ENCODE results near the gene SLC44A3. TPM values are rescaled to one million over a fixed set of nuclear protein-coding genes. Genes with fewer than 3 reads are reported as not detected.

SLC44A3 gene
- polyA plus RNA-seq, 1 of the 3 experiments (the other 2 are of a cell fraction): 2.6 TPM

DNA sequence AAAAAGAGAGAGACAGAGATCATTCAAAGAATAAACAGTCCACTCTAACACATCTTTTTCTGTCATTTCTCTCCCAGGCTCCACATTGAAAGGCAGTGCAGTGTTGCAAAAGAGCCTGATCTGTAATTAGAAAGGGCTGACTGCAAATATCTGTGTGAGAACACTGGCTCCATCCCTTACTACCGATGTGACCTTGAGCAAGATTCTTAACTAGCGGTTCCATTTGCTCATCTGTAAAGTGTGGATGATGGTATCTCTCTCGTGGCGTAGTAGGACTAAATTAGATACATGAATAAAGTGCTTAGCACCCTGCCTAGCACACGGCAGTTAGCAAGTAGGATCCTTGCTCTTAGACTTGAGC is 26.9 kb upstream of the SLC44A3 start:
- Histone ChIP-seq H3K36me3 (replicated peaks in 1 of 2; ENCODE audit: control insufficient read depth in 1 of 2, insufficient read depth in 2 of 2, low read length in 1 of 2) (no peaks in the 10 kb centered on the region), H3K27ac (ENCODE audit: low read depth in 2 of 2, low read length in 1 of 2) (peak overlapping the region; percentile 60 to 63), H3K9me3 (no peaks in the 10 kb centered on the region), H4K20me1 (ENCODE audit: insufficient read depth) (no peaks in the 10 kb centered on the region), H3F3A (replicated peaks; ENCODE audit: insufficient read depth) (peaks cover 15% of the 10 kb centered on the region), H3K4me1 (ENCODE audit: control insufficient read depth in 1 of 2, insufficient read depth in 2 of 2, low read depth in 1 of 2, low read length in 1 of 2) (peaks cover 0 to 4% of the 10 kb centered on the region in 2 experiments; a peak in 3 of 4 replicates), H2AFZ (ENCODE audit: low read depth) (no peak overlapping the region), H3K9me2 (no peaks in the 10 kb centered on the region), H3K27me3 (ENCODE audit: insufficient read depth) (no peaks in the 10 kb centered on the region), H3K4me2 (peak overlapping the region; percentile 24; the same call in 1 of the 2 replicates), H3K79me2 (ENCODE audit: insufficient read depth) (no peaks in the 10 kb centered on the region), H3K9ac (no peak overlapping the region), H3K4me3 (ENCODE audit: low read depth in 2 of 2, low read length in 1 of 2) (no peak overlapping the region)
- CTCF ChIA-PET: no interaction called here
- TF ChIP-seq EP300 (IDR thresholded peaks at IDR 0.05; ENCODE audit: borderline replicate concordance in 1 of 2, low read depth in 1 of 2, low read length in 1 of 2) (no peak), MEF2A (IDR thresholded peaks at IDR 0.05; ENCODE audit: borderline replicate concordance, low read depth) (no peak), RFX5 (IDR thresholded peaks at IDR 0.05; ENCODE audit: low read length) (no peak), EZH2phosphoT487 (IDR thresholded peaks at IDR 0.05; ENCODE audit: borderline replicate concordance, low read depth) (no peak), FOXJ3 (CRISPR knock-in tag; IDR thresholded peaks at IDR 0.05) (no peak), SIN3A (IDR thresholded peaks at IDR 0.05; ENCODE audit: borderline replicate concordance, low read depth, low read length) (no peak), CHD2 (IDR thresholded peaks at IDR 0.05; ENCODE audit: low read length, partially characterized antibody) (no peak), MXI1 (IDR thresholded peaks at IDR 0.05; ENCODE audit: low read depth, low read length) (no peak), TCF12 (IDR thresholded peaks at IDR 0.05) (no peak)
- TF ChIP-seq, protein P1, sequence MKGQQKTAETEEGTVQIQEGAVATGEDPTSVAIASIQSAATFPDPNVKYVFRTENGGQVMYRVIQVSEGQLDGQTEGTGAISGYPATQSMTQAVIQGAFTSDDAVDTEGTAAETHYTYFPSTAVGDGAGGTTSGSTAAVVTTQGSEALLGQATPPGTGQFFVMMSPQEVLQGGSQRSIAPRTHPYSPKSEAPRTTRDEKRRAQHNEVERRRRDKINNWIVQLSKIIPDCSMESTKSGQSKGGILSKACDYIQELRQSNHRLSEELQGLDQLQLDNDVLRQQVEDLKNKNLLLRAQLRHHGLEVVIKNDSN (IDR thresholded peaks at IDR 0.05; ENCODE audit: borderline replicate concordance, low read depth): no peak
- WGBS (ENCODE audit: low lambda C conversion rate): 77% methylated on average over 5 of the region's 5 CpGs
- DNase-seq: no peak
- POLR2A ChIA-PET: no interaction called here

DNA sequence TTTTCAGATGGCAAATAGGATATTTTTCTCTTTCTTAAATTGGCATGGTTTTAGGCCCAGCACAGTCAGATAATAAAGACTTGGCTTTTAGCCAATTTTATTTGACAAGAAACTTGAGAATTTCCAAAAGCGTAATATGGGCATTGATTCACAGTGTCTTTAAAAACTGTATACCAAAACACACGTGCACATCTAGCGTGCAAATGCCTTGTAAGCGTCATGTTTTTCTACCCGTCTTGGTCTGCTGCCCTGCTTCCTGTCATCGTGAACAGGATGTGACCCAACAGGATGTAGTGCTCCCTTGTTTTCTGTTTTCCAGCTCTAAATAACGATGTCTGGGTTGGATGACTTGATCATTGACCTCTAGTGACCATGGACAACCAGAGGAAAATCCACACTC is 24.7 kb upstream of the SLC44A3 start:
- H3K9me3 ChIP-seq: no peaks in the 10 kb centered on the region
- H3K27me3 ChIP-seq (ENCODE audit: insufficient read depth): no peaks in the 10 kb centered on the region
- no peak overlapping the region for H3K4me2 ChIP-seq
- DNase-seq: no peak
- no peaks in the 10 kb centered on the region for H3K36me3 ChIP-seq (replicated peaks in 1 of 2; ENCODE audit: control insufficient read depth in 1 of 2, insufficient read depth in 2 of 2, low read length in 1 of 2)
- CTCF ChIA-PET: interaction anchor here (2.0 kb wide), 1 partner anchor 11 kb away, joined by 8 read pairs; no protein-coding TSS in a partner anchor
- no peak overlapping the region for H3K27ac ChIP-seq (ENCODE audit: low read depth in 2 of 2, low read length in 1 of 2)
- no peak overlapping the region for H2AFZ ChIP-seq (ENCODE audit: low read depth)
- H3K4me1 ChIP-seq (ENCODE audit: control insufficient read depth in 1 of 2, insufficient read depth in 2 of 2, low read depth in 1 of 2, low read length in 1 of 2): peaks cover 0 to 4% of the 10 kb centered on the region in 2 experiments; a peak in 3 of 4 replicates
- no peak overlapping the region for H3K4me3 ChIP-seq (ENCODE audit: low read depth in 2 of 2, low read length in 1 of 2)
- no peaks in the 10 kb centered on the region for H3K79me2 ChIP-seq (ENCODE audit: insufficient read depth)
- TF ChIP-seq, protein P2, sequence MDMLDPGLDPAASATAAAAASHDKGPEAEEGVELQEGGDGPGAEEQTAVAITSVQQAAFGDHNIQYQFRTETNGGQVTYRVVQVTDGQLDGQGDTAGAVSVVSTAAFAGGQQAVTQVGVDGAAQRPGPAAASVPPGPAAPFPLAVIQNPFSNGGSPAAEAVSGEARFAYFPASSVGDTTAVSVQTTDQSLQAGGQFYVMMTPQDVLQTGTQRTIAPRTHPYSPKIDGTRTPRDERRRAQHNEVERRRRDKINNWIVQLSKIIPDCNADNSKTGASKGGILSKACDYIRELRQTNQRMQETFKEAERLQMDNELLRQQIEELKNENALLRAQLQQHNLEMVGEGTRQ (IDR thresholded peaks at IDR 0.05; ENCODE audit: borderline replicate concordance, low read depth, low read length): no peak
- TF ChIP-seq EZH2phosphoT487 (IDR thresholded peaks at IDR 0.05; ENCODE audit: borderline replicate concordance, low read depth) (no peak), RFX5 (IDR thresholded peaks at IDR 0.05; ENCODE audit: low read length) (no peak), YY1 (IDR thresholded peaks at IDR 0.05; ENCODE audit: low read depth) (no peak), TCF12 (IDR thresholded peaks at IDR 0.05) (no peak), POLR2AphosphoS5 (IDR thresholded peaks at IDR 0.05; ENCODE audit: low read depth, low read length) (no peak), SMC3 (IDR thresholded peaks at IDR 0.05; ENCODE audit: low read depth, low read length) (no peak), CHD2 (IDR thresholded peaks at IDR 0.05; ENCODE audit: low read length, partially characterized antibody) (no peak)
- TF ChIP-seq, protein P3, sequence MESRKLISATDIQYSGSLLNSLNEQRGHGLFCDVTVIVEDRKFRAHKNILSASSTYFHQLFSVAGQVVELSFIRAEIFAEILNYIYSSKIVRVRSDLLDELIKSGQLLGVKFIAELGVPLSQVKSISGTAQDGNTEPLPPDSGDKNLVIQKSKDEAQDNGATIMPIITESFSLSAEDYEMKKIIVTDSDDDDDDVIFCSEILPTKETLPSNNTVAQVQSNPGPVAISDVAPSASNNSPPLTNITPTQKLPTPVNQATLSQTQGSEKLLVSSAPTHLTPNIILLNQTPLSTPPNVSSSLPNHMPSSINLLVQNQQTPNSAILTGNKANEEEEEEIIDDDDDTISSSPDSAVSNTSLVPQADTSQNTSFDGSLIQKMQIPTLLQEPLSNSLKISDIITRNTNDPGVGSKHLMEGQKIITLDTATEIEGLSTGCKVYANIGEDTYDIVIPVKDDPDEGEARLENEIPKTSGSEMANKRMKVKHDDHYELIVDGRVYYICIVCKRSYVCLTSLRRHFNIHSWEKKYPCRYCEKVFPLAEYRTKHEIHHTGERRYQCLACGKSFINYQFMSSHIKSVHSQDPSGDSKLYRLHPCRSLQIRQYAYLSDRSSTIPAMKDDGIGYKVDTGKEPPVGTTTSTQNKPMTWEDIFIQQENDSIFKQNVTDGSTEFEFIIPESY (IDR thresholded peaks at IDR 0.05; ENCODE audit: borderline replicate concordance, low read depth): no peak
- 95% methylated on average over 7 of the region's 7 CpGs for WGBS (ENCODE audit: low lambda C conversion rate)
- no peak overlapping the region for H3K9ac ChIP-seq
- POLR2A ChIA-PET: no interaction called here
- H3F3A ChIP-seq (replicated peaks; ENCODE audit: insufficient read depth): peaks cover 15% of the 10 kb centered on the region
- no peaks in the 10 kb centered on the region for H3K9me2 ChIP-seq
- H4K20me1 ChIP-seq (ENCODE audit: insufficient read depth): no peaks in the 10 kb centered on the region

Measured in SK-N-SH (cell line).